HepG2 (cell line): ENCODE results near the gene DPH1. TPM values are rescaled to one million over a fixed set of nuclear protein-coding genes. Genes with fewer than 3 reads are reported as not detected.

Experiments used
- AHDC1 ChIP-seq: sonication (generic); formaldehyde crosslinking; IDR thresholded peaks from 2 replicates; pipeline ENCODE4 v1.5.1; 2020; ENCODE audit warnings: mild to moderate bottlenecking, missing genetic modification reagents, borderline replicate concordance
- BORCS8-MEF2B ChIP-seq: sonication (generic); formaldehyde crosslinking; IDR thresholded peaks from 2 replicates; pipeline ENCODE4 v1.8.0; 2022; ENCODE audit warnings: mild to moderate bottlenecking, missing genetic modification reagents
- ELK4 ChIP-seq: sonication (generic); formaldehyde crosslinking; IDR thresholded peaks from 2 replicates; pipeline ENCODE4 v1.9.0; 2021; ENCODE audit warnings: missing genetic modification reagents, borderline replicate concordance
- GMEB1 ChIP-seq: sonication (generic); formaldehyde crosslinking; IDR thresholded peaks from 2 replicates; pipeline ENCODE4 v1.5.1; 2020; ENCODE audit warnings: missing genetic modification reagents, mild to moderate bottlenecking, borderline replicate concordance
- PRDM10 ChIP-seq: sonication (generic); formaldehyde crosslinking; IDR thresholded peaks from 2 replicates; pipeline ENCODE4 v1.4.0; 2020; ENCODE audit warnings: low read depth, missing genetic modification reagents
- ZNF318 ChIP-seq: sonication (generic); formaldehyde crosslinking; IDR thresholded peaks from 2 replicates; pipeline ENCODE4 v1.4.0; 2020; ENCODE audit warnings: mild to moderate bottlenecking, missing genetic modification reagents
- polyA plus RNA-seq, 8 experiments: library from polyadenylated mRNA; depleted of rRNA in 3 of 8; stranded (reverse) in 7 of 8; unstranded in 1 of 8; fragments of >200 nt; fragmentation: Illumina TruSeq in 4 of 8; extraction: Trizol in 4 of 8; gene quantifications; 2 replicates each; pipeline versions ENCODE4 v1.2.1 to v1.2.3, GENCODE V29; 2011 to 2016; ENCODE audit warnings: low read depth in 4 of 8, missing spikeins in 1 of 8, mixed read lengths in 1 of 8; ENCODE audit not compliant: insufficient read depth in 1 of 8
- total RNA-seq, 5 experiments: library from RNA; depleted of rRNA; stranded (reverse); fragments of >200 nt; fragmentation: Illumina TruSeq; extraction: Trizol; gene quantifications; 2 replicates each; pipeline ENCODE4 v1.2.3, GENCODE V29; 2016; ENCODE audit warnings: low read depth in 1 of 5

DPH1 gene
- total and polyA plus RNA-seq, 2 of the 13 experiments (the other 11 are each of a cell fraction or from before 2014, with no cell fraction given): 25.3 to 42.8 TPM

GRCh38 chr17:1995321-1995892, 34.5 kb upstream of the DPH1 start (continued):
- no peak for TF ChIP-seq GMEB1
- TF ChIP-seq BORCS8-MEF2B (CRISPR knock-in tag): 0 out of 2 replicates have a peak, but pooled peaks have one; percentile 32
- no peak for TF ChIP-seq PRDM10
- TF ChIP-seq ELK4: no peak
- TF ChIP-seq AHDC1 (CRISPR knock-in tag): no peak
- no peak for TF ChIP-seq ZNF318
